ENCODE results near the gene BLOC1S6. TPM values are rescaled to one million over a fixed set of nuclear protein-coding genes. Genes with fewer than 3 reads are reported as not detected.
A peak's percentile ranks its signal among the peaks of the same experiment; 100 is the strongest.

The BLOC1S6 gene
- polyA plus RNA-seq, 1 experiment, result 39.0 TPM

DNA sequence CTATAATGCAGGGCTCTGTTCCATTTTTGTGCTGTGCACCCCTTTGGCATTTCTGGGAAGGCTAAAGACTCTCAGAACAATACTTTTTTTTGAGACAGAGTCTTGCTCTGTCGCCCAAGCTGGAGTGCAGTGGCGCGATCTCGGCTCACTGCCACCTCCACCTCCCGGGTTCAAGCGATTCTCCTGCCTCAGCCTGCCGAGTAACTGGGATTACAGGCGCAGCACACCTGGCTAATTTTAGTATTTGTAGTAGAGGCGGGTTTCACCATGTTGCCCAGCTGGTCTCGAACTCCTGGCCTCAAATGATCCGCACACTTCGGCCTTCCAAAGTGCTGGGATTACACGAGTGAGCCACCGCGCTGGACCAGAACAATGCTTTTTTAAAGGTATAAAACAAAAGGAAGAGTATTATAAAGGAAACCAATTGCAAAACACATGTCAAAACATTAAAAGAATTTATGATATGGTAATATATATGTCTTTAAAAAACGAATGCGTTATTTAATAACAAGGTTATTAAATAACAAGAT lies 48.6 kb downstream of the BLOC1S6 start:
- ChIA-PET POLR2A (no interaction called here), CTCF (no interaction called here)
- TF ChIP-seq, protein P1, sequence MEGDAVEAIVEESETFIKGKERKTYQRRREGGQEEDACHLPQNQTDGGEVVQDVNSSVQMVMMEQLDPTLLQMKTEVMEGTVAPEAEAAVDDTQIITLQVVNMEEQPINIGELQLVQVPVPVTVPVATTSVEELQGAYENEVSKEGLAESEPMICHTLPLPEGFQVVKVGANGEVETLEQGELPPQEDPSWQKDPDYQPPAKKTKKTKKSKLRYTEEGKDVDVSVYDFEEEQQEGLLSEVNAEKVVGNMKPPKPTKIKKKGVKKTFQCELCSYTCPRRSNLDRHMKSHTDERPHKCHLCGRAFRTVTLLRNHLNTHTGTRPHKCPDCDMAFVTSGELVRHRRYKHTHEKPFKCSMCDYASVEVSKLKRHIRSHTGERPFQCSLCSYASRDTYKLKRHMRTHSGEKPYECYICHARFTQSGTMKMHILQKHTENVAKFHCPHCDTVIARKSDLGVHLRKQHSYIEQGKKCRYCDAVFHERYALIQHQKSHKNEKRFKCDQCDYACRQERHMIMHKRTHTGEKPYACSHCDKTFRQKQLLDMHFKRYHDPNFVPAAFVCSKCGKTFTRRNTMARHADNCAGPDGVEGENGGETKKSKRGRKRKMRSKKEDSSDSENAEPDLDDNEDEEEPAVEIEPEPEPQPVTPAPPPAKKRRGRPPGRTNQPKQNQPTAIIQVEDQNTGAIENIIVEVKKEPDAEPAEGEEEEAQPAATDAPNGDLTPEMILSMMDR (IDR thresholded peaks at IDR 0.05; ENCODE audit: low read depth, low read length), result no peak
- Histone ChIP-seq H3K4me3 (ENCODE audit: low read depth, low read length) (peak overlapping the region; percentile 76), H3K27me3 (ENCODE audit: control insufficient read depth, insufficient read depth, low read length) (no peaks in the 10 kb centered on the region), H3K9me3 (ENCODE audit: control insufficient read depth, insufficient read depth, low read length) (no peaks in the 10 kb centered on the region; the same call in 1 of the 2 replicates), H3K27ac (ENCODE audit: low read depth, low read length) (peak overlapping the region; percentile 3)
- DNase-seq (ENCODE audit: low read depth, low spot score), result no peak

DNA sequence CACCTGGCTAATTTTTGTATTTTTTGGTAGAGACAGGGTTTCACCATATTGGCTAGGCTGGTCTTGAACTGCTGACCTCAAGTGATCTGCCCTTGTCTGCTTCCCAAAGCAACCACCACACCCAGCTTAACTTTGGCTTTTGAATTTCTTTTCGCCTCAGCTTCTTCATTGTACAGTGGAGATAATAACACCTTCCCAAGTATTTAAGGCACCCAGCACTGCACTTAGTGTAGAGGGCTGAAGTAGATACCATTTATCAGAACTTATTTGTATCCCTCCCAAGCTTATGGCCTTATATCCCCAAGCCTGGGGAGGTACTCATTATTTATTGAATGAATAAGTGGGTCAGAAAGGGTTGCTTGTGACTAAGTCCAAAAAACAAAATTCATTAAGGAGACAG lies 50.0 kb downstream of the BLOC1S6 start:
- Histone ChIP-seq H3K27ac (ENCODE audit: low read depth, low read length) (peak overlapping the region; percentile 65), H3K4me3 (ENCODE audit: low read depth, low read length) (no peak overlapping the region), H3K9me3 (ENCODE audit: control insufficient read depth, insufficient read depth, low read length) (no peaks in the 10 kb centered on the region; the same call in 1 of the 2 replicates), H3K27me3 (ENCODE audit: control insufficient read depth, insufficient read depth, low read length) (no peaks in the 10 kb centered on the region)
- TF ChIP-seq, protein P1 (IDR thresholded peaks at IDR 0.05; ENCODE audit: low read depth, low read length), result no peak
- ChIA-PET CTCF (interaction anchor here (0.7 to 11.5 kb wide), 4 partner anchors 69 to 439 kb away, joined by 3 to 78 read pairs (median 8); no protein-coding TSS in a partner anchor), POLR2A (interaction anchor here (1.5 to 1.7 kb wide), 3 partner anchors 33 to 68 kb away, joined by 5 to 9 read pairs (median 6); partner anchors contain the start of gene BLOC1S6)
- no peak for DNase-seq (ENCODE audit: low read depth, low spot score)

DNA sequence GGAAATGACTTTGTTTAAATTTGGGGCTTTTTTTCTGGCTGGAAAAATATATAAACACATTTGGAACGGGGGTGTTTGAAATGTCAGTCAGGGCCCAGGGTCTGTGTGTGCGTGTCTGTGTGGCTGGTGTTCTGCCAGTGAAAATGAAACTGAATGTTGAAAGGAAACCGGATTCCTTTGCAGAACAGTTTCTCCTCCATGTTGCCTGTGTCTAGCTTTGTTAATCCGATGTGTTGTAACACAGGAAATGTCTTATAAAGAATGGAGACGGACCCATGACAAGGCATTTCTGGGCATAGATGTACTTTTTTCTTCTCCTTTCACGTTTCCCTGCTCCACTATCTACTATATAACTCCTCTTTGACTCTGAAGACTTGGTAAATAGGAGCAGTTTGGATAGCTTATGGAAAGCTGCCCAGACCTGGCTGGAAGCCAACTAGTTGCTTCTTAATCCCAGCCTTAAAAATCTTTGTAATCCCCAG lies 50.4 kb downstream of the BLOC1S6 start:
- peak overlapping the region; percentile 8 for H3K4me3 ChIP-seq (ENCODE audit: low read depth, low read length)

DNA sequence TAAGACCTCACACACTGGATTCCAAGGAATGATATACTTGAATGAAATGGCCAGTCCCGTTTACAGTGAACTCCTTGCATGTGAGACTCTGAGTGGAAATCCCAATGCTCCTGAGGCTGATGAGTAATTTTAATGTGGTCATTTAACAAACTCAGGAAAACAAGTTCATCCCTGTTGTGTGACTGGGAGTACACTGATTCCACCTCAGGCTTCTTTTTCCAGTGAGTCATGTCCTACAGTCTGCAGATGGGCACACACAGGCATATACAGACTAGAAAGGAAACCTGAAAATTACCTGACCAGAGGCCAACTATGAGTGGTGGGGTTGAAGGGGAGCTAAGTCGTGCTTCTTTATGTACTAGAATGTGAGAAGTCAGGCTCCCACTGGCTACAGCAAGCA lies 53.4 kb downstream of the BLOC1S6 start:
- H3K9me3 ChIP-seq (ENCODE audit: control insufficient read depth, insufficient read depth, low read length), result no peaks in the 10 kb centered on the region; the same call in 1 of the 2 replicates
- H3K27ac ChIP-seq (ENCODE audit: low read depth, low read length), result peak overlapping the region; percentile 80
- DNase-seq (ENCODE audit: low read depth, low spot score), result peak; percentile 71
- TF ChIP-seq, protein P1 (IDR thresholded peaks at IDR 0.05; ENCODE audit: low read depth, low read length), result no peak
- ChIA-PET POLR2A (interaction anchor here (0.8 to 1.5 kb wide), 3 partner anchors 30 to 238 kb away, joined by 3 to 17 read pairs (median 4); a partner anchor contains a TSS), CTCF (interaction anchor here (3.3 to 11.5 kb wide), 2 partner anchors 65 to 182 kb away, joined by 18 to 78 read pairs; no protein-coding TSS in a partner anchor)
- H3K4me3 ChIP-seq (ENCODE audit: low read depth, low read length), result no peak overlapping the region
- H3K27me3 ChIP-seq (ENCODE audit: control insufficient read depth, insufficient read depth, low read length), result no peaks in the 10 kb centered on the region

More for the DNA sequence above, 50.4 kb downstream of the BLOC1S6 start:
- H3K27me3 ChIP-seq (ENCODE audit: control insufficient read depth, insufficient read depth, low read length), result no peaks in the 10 kb centered on the region
- TF ChIP-seq, protein P1 (IDR thresholded peaks at IDR 0.05; ENCODE audit: low read depth, low read length), result no peak
- POLR2A ChIA-PET, result interaction anchor here (0.6 to 1.7 kb wide), 4 partner anchors 33 to 67 kb away, joined by 3 to 9 read pairs (median 6); partner anchors contain the start of gene BLOC1S6
- H3K9me3 ChIP-seq (ENCODE audit: control insufficient read depth, insufficient read depth, low read length), result no peaks in the 10 kb centered on the region; the same call in 1 of the 2 replicates
- peak; percentile 93 for DNase-seq (ENCODE audit: low read depth, low spot score)
- CTCF ChIA-PET, result interaction anchor here (0.6 to 11.5 kb wide), 6 partner anchors 23 to 440 kb away, joined by 3 to 78 read pairs (median 4); no protein-coding TSS in a partner anchor
- H3K27ac ChIP-seq (ENCODE audit: low read depth, low read length), result peak overlapping the region; percentile 93

DNA sequence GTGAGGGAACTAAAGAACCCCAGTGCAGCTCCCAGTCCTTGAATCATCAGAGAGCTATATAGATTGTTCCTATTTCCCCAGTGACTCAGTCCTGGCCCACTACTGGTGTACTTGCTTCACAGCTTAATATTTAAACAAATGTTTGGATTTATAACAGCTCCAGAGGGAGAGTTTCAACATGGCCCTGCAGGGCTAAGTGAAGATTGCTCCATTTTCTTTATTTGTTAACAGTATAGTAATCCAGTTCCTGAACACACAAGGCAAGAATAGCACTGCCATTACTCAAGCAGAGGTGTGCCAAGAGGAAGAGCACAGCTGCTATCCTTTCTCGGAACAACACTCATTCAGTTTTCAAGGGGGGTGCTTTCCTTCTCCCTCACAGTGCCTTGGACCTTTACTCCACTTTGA lies 54.2 kb downstream of the BLOC1S6 start:
- DNase-seq (ENCODE audit: low read depth, low spot score), result peak; percentile 90
- Histone ChIP-seq H3K27me3 (ENCODE audit: control insufficient read depth, insufficient read depth, low read length) (no peaks in the 10 kb centered on the region), H3K9me3 (ENCODE audit: control insufficient read depth, insufficient read depth, low read length) (no peaks in the 10 kb centered on the region; the same call in 1 of the 2 replicates), H3K4me3 (ENCODE audit: low read depth, low read length) (no peak overlapping the region; the same call in 1 of the 2 replicates), H3K27ac (ENCODE audit: low read depth, low read length) (peak overlapping the region; percentile 95)
- TF ChIP-seq, protein P1 (IDR thresholded peaks at IDR 0.05; ENCODE audit: low read depth, low read length), result peak; percentile 16; the same call in 1 of the 2 replicates
- POLR2A ChIA-PET, result interaction anchor here (0.5 to 1.6 kb wide), 8 partner anchors 24 to 486 kb away, joined by 3 to 17 read pairs (median 4); partner anchors contain the start of gene BLOC1S6
- CTCF ChIA-PET, result interaction anchor here (0.9 to 11.5 kb wide), 3 partner anchors 64 to 436 kb away, joined by 3 to 78 read pairs (median 18); no protein-coding TSS in a partner anchor
